Type B pancreatic cell (in vitro differentiated cells): Measurements from ENCODE around the gene ZNF565. TPM values are rescaled to one million over a fixed set of nuclear protein-coding genes. Genes with fewer than 3 reads are reported as not detected.

Experiments used
- DNase-seq: peaks from one replicate; pipeline ENCODE4 v3.0.0; 2021; ENCODE audit warnings: mixed read lengths; ENCODE audit not compliant: unreplicated experiment; ENCODE audit errors: extremely low spot score
- H3K27ac Mint-ChIP-seq: 2 replicates; pipeline ENCODE4 v1.8.0; 2021; ENCODE audit warnings: mild to moderate bottlenecking, mixed read lengths
- H3K27me3 Mint-ChIP-seq: 2 replicates; pipeline ENCODE4 v1.8.0; 2021; ENCODE audit warnings: mixed read lengths
- H3K36me3 Mint-ChIP-seq: 2 replicates; pipeline ENCODE4 v1.8.0; 2021; ENCODE audit warnings: mixed read lengths
- H3K4me1 Mint-ChIP-seq: one replicate; pipeline ENCODE4 v1.8.0; 2021; ENCODE audit warnings: mixed read lengths; ENCODE audit not compliant: unreplicated experiment
- H3K4me3 Mint-ChIP-seq: 2 replicates; pipeline ENCODE4 v1.8.0; 2021; ENCODE audit warnings: mild to moderate bottlenecking, mixed read lengths
- H3K9me3 Mint-ChIP-seq: 2 replicates; pipeline ENCODE4 v1.8.0; 2021; ENCODE audit warnings: mixed read lengths
- total RNA-seq: library from RNA; stranded (reverse); gene quantifications from 2 replicates; pipeline ENCODE4 v1.2.1, GENCODE V29; 2021; ENCODE audit warnings: low replicate concordance
- TF ChIP-seq, protein P1 (sequence below): fragments of 200-600 bp; sonication (generic); conservative IDR thresholded peaks from 2 replicates; pipeline ENCODE4 v1.5.0; 2021; ENCODE audit warnings: antibody characterized with exemption, mild to moderate bottlenecking

The ZNF565 gene
- total RNA-seq, 1 donor from 2014 or later, result 5.6 TPM

GRCh38 chr19:36169084-36169760, 45.2 kb downstream of the ZNF565 start:
- H3K9me3 Mint-ChIP-seq, result no peaks in the 10 kb centered on the region
- TF ChIP-seq, protein P1, sequence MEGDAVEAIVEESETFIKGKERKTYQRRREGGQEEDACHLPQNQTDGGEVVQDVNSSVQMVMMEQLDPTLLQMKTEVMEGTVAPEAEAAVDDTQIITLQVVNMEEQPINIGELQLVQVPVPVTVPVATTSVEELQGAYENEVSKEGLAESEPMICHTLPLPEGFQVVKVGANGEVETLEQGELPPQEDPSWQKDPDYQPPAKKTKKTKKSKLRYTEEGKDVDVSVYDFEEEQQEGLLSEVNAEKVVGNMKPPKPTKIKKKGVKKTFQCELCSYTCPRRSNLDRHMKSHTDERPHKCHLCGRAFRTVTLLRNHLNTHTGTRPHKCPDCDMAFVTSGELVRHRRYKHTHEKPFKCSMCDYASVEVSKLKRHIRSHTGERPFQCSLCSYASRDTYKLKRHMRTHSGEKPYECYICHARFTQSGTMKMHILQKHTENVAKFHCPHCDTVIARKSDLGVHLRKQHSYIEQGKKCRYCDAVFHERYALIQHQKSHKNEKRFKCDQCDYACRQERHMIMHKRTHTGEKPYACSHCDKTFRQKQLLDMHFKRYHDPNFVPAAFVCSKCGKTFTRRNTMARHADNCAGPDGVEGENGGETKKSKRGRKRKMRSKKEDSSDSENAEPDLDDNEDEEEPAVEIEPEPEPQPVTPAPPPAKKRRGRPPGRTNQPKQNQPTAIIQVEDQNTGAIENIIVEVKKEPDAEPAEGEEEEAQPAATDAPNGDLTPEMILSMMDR, result no peak
- DNase-seq, result no peak

GRCh38 chr19:36163813-36164212, 50.7 kb downstream of the ZNF565 start:
- no peak for DNase-seq
- H3K36me3 Mint-ChIP-seq, result peaks cover 13% of the 10 kb centered on the region
- H3K27me3 Mint-ChIP-seq, result no peaks in the 10 kb centered on the region

More at GRCh38 chr19:36169084-36169760, 45.2 kb downstream of the ZNF565 start:
- Mint-ChIP-seq H3K4me1 (peaks cover 11% of the 10 kb centered on the region), H3K4me3 (no peak overlapping the region), H3K27me3 (no peaks in the 10 kb centered on the region), H3K36me3 (no peaks in the 10 kb centered on the region), H3K27ac (peak overlapping the region; percentile 14)

DNA sequence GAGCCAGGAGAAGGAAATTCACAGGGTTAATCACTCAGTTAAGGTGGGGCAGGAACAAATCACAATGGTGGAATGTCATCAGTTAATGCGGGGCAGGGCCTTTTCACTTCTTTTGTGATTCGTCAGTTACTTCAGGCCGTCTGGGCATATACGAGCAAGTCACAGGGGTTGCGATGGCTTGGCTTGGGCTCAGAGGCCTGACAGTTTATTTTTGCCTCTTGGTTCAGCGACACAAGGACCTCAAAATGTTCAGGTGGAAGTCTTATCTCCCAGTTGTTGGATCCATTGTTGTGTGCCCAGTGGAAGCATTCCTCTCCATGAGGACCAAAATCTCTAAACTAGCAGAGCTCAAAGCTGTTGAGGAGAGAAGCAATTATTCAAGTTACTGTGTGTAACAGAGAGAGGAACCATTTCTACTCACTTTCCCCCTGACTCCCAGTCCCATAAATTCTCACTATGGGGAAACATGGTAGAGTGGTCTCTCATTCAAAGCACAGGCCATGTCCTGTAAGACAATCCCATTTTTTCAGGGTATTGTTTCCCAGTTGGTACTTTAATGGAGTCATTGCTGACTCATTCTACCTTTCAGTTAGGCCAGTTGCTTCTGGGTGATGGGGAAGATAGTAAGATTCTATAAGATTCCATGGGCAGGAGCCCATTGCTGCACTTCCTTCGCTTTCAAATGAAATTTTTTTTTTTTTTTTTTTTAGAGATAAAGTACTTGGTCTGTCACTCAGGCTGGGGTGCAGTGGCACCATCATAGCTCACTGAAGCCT, 53.5 kb downstream of the ZNF565 start:
- H3K27ac Mint-ChIP-seq, result no peak overlapping the region
- no peaks in the 10 kb centered on the region for H3K9me3 Mint-ChIP-seq
- peaks cover 18% of the 10 kb centered on the region for H3K36me3 Mint-ChIP-seq
- TF ChIP-seq, protein P1, result no peak
- DNase-seq, result no peak
- no peak overlapping the region for H3K4me3 Mint-ChIP-seq
- peaks cover 8% of the 10 kb centered on the region for H3K4me1 Mint-ChIP-seq
- no peaks in the 10 kb centered on the region for H3K27me3 Mint-ChIP-seq

More at GRCh38 chr19:36163813-36164212, 50.7 kb downstream of the ZNF565 start:
- TF ChIP-seq, protein P1, result no peak
- Mint-ChIP-seq H3K9me3 (no peaks in the 10 kb centered on the region), H3K27ac (no peak overlapping the region), H3K4me1 (no peaks in the 10 kb centered on the region), H3K4me3 (no peak overlapping the region)

DNA sequence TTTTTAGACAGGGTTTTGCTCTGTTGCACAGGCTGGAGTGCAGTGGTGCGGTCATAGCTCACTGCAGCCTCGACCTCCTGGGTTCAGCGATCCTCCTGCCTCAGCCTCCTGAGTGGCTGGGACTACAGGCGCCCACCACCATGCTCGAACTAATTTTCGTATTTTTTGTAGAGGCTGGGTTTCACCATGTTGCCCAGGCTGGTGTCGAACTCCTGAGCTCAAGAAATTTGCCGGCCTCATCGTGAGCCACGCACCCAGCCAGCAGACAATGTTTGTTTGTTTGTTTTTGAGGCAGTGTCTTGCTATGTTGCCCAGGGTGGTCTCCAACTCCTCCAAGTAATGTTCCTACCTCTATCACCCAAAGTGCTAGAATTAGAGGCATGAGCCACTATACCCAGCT, 61.3 kb downstream of the ZNF565 start:
- H3K9me3 Mint-ChIP-seq, result no peaks in the 10 kb centered on the region
- TF ChIP-seq, protein P1, result no peak
- no peak for DNase-seq
- H3K4me1 Mint-ChIP-seq, result peaks cover 16% of the 10 kb centered on the region
- no peak overlapping the region for H3K4me3 Mint-ChIP-seq
- H3K27ac Mint-ChIP-seq, result no peak overlapping the region
- H3K36me3 Mint-ChIP-seq, result peaks cover 18% of the 10 kb centered on the region
- no peaks in the 10 kb centered on the region for H3K27me3 Mint-ChIP-seq

DNA sequence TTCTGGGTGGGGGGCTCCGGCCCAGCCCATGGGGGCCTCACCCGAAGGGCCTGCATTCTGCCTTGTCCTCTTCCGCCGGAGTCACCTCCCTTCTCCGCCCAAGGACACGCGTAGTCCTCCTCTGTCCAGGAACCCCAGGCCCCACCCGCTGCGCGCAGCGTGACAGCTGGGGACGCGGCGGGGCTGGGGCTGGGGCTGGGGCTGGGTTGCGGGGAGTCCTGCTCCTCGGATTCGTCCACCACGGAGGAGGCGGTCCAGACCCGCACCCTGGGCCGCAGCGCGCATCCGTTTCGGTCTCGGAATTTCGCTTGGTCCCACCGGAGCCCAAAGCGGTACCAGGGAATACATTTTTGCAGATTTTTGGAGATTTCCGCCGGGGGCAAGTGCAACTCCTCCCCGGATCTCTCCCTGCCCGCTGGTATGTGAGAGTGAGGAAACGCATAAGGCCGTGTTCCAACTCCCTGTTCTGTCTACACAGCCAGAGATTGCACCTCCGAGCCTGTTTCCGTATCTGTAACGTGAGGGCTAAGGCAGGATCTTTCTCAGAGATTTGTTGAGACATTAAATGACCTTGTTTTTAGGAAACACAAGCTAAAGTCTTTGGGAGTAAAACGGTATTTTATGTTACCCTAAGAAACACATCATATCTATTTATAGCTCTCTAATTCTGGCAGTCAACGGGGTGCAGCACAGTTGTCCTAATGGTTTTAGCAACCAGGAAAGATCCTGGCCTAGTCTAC, 61.9 kb downstream of the ZNF565 start, which contains the start of gene COX7A1:
COX7A1 (minus strand) TSS at position 96 of the 740 bp plus-strand sequence; CDS start at position 56, 40 bp downstream.
- H3K27ac Mint-ChIP-seq, result no peak within 1 kb of the TSS
- H3K27me3 Mint-ChIP-seq, result no peaks in the 10 kb centered on the region
- no peaks in the 10 kb centered on the region for H3K9me3 Mint-ChIP-seq
- peaks cover 18% of the 10 kb centered on the region for H3K36me3 Mint-ChIP-seq
- H3K4me1 Mint-ChIP-seq, result peaks cover 16% of the 10 kb centered on the region
- H3K4me3 Mint-ChIP-seq, result no peak within 1 kb of the TSS
- TF ChIP-seq, protein P1, result no peak
- no peak for DNase-seq
